Upper lobe of left lung (tissue), 6 donors: ENCODE results near the gene OCSTAMP. TPM values are rescaled to one million over a fixed set of nuclear protein-coding genes. Genes with fewer than 3 reads are reported as not detected.

Source experiments
- ATAC-seq, 2 donors: fragments of 200-7000 bp; cut with Tn5 transposase; one replicate each; pipeline ENCODE4 v1.9.1; 2022; ENCODE audit warnings: mild to moderate bottlenecking in 2 of 2, moderate library complexity in 2 of 2; ENCODE audit not compliant: low FRiP score in 2 of 2
- DNase-seq, 2 donors: peaks; one replicate each; pipeline ENCODE4 v3.0.0-alpha.2; 2019 to 2020
- H3K27ac ChIP-seq, 4 donors: fragments of 200-600 bp; sonication (generic); one replicate each; pipeline ENCODE4 v1.5.1; 2016 to 2019
- H3K27me3 ChIP-seq, 4 donors: fragments of 200-600 bp; sonication (generic); one replicate each; pipeline ENCODE4 v1.5.1; 2017 to 2019
- H3K36me3 ChIP-seq, 4 donors: fragments of 200-600 bp; sonication (generic); one replicate each; pipeline ENCODE4 v1.5.1; 2016 to 2019
- H3K4me1 ChIP-seq, 4 donors: fragments of 200-600 bp; sonication (generic); one replicate each; pipeline ENCODE4 v1.5.1; 2018 to 2019
- H3K4me3 ChIP-seq, 4 donors: fragments of 200-600 bp; sonication (generic); one replicate each; pipeline ENCODE4 v1.5.1; 2017 to 2019; ENCODE audit warnings: mild to moderate bottlenecking in 2 of 4, moderate library complexity in 1 of 4
- H3K9me3 ChIP-seq, 4 donors: fragments of 200-600 bp; sonication (generic); one replicate each; pipeline ENCODE4 v1.5.1; 2018 to 2019
- CTCF ChIP-seq, 6 experiments: fragments of 450-650 bp in 4 of 6; fragments of 200-600 bp in 2 of 6; sonication (generic) in 2 of 6; IDR thresholded peaks; one replicate each; pipeline ENCODE4 v1.5.1; 2016 to 2019; ENCODE audit warnings: antibody characterized with exemption in 6 of 6
- EP300 ChIP-seq, 4 donors: sonication (generic); formaldehyde crosslinking; IDR thresholded peaks; one replicate each; pipeline ENCODE4 v1.5.1; 2017; ENCODE audit warnings: antibody characterized with exemption in 4 of 4, control low read depth in 2 of 4
- POLR2A ChIP-seq, 4 donors: fragments of 450-650 bp; IDR thresholded peaks; one replicate each; pipeline ENCODE4 v1.5.1; 2016 to 2017; ENCODE audit warnings: antibody characterized with exemption in 4 of 4, mild to moderate bottlenecking in 2 of 4
- POLR2AphosphoS5 ChIP-seq, 2 donors: sonication (generic); formaldehyde crosslinking; IDR thresholded peaks; one replicate each; pipeline ENCODE4 v1.5.1; 2017; ENCODE audit warnings: antibody characterized with exemption in 2 of 2
- WGBS, 2 donors: methylation state at CpG; one replicate each; pipeline ENCODE4 v1.1.5; 2017 to 2018; 5-methylcytosine and 5-hydroxymethylcytosine counted together
- total RNA-seq, 6 donors: library from RNA; depleted of rRNA in 4 of 6; stranded (reverse); fragments of >200 nt in 4 of 6; gene quantifications; one replicate each; pipeline versions ENCODE4 v1.1.0 to v1.2.1, GENCODE V29; 2016 to 2021
- donor health status: DM: no; HTN: no; CAD: no; lungs with moderate emphysema.
- donor health status: DM: no; HTN: yes; CAD: no; lungs with severe emphysema.

OCSTAMP gene
- total RNA-seq, 6 donors from 2014 or later: not detected

- ATAC-seq: no peak
- Histone ChIP-seq H3K4me1 (peaks cover 0 to 12% (median 5%) of the 10 kb centered on the region in 4 donors), H3K4me3 (no peak overlapping the region), H3K27ac (no peak overlapping the region), H3K36me3 (no peaks in the 10 kb centered on the region), H3K27me3 (no peaks in the 10 kb centered on the region), H3K9me3 (no peaks in the 10 kb centered on the region)
- no peak for TF ChIP-seq POLR2A (IDR thresholded peaks at IDR 0.05)
- no peak for TF ChIP-seq EP300 (IDR thresholded peaks at IDR 0.05)
- TF ChIP-seq CTCF (IDR thresholded peaks at IDR 0.05): no peak
- TF ChIP-seq POLR2AphosphoS5 (IDR thresholded peaks at IDR 0.05): no peak
- 70 to 72% methylated on average over 6 of the region's 6 CpGs for WGBS, 2 donors
- no peak for DNase-seq
Observed at GRCh38 chr20:46546936-46547335, 3.5 kb downstream of the OCSTAMP start.

DNA sequence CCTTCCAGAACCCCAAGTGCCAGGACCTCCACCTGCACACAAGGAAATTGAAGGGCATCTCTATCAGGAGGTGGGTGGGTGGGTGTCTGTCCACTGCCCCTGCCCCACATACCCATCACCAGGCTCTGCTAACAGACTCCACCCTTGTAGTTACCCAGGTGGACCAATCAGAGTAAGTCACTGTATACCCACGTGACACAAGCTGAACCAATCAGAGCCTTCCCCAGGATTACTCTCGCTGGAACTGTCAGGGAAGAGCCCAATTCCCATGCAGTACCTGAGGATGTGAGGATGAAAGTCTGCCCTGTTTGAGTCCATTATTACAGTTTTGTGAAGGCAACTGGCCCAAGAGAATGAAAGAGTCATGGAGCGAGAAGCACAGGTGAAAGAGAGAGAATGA lies 4.2 kb downstream of the OCSTAMP start:
- Histone ChIP-seq H3K4me1 (peaks cover 0 to 12% (median 5%) of the 10 kb centered on the region in 4 donors), H3K36me3 (no peaks in the 10 kb centered on the region), H3K27ac (no peak overlapping the region), H3K4me3 (no peak overlapping the region), H3K27me3 (no peaks in the 10 kb centered on the region), H3K9me3 (no peaks in the 10 kb centered on the region)
- no peak for DNase-seq
- TF ChIP-seq CTCF (IDR thresholded peaks at IDR 0.05): no peak
- TF ChIP-seq EP300 (IDR thresholded peaks at IDR 0.05): no peak
- no peak for TF ChIP-seq POLR2A (IDR thresholded peaks at IDR 0.05)
- no peak for TF ChIP-seq POLR2AphosphoS5 (IDR thresholded peaks at IDR 0.05)
- WGBS, 2 donors: 89% methylated on average over 3 of the region's 3 CpGs
- no peak for ATAC-seq

- Histone ChIP-seq H3K4me3 (no peak overlapping the region), H3K36me3 (no peaks in the 10 kb centered on the region), H3K9me3 (no peaks in the 10 kb centered on the region), H3K4me1 (peaks cover 0 to 12% (median 5%) of the 10 kb centered on the region in 4 donors), H3K27me3 (no peaks in the 10 kb centered on the region), H3K27ac (no peak overlapping the region)
- ATAC-seq (peak in 1 of 2 donors; percentile 19), DNase-seq (peak in 1 of 2 donors; percentile 73)
- TF ChIP-seq CTCF (IDR thresholded peaks at IDR 0.05): no peak
- no peak for TF ChIP-seq POLR2AphosphoS5 (IDR thresholded peaks at IDR 0.05)
- TF ChIP-seq EP300 (IDR thresholded peaks at IDR 0.05): no peak
- no peak for TF ChIP-seq POLR2A (IDR thresholded peaks at IDR 0.05)
- 86% methylated on average over 9 of the region's 9 CpGs; no CpG with 5 or more reads in 1 of the 2 donors for WGBS, 2 donors
Observed at GRCh38 chr20:46545827-46546138, 4.7 kb downstream of the OCSTAMP start.

DNA sequence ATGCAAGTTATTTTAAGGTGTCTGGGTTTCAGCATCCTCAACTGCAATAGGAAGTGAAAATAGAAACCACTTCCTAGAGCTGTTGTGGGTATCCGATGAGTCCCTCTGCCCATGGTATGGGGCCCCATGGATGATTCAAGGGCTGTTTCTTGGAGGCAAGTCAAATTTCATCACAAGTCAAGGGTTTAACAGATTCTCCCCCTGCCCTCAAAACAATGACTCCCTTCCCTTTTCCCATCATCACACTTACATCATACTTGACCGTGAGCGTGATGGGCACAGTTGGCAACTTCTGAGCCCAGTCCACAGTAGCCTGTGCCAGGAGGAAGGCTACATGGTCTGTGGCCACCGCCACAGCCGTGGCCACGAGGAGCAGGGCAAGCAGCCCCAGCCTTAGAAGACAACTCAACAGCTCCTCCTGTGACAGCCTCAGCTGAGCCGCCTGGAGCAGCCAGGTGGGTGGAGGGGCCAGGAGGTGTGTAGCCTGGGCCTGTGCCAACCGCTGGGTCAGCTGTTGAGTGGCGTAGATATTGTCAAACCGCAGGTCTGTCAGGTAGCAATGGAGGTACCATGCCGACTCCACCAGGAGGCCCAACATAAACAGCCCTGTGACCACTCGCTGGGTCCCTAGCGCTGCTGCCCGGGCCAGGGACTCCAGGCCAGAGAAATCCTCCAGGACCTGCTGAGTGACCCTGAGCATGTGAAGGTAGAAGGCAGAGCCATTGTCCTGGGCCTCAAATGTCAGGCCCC lies 5.2 kb downstream of the OCSTAMP start:
- H3K9me3 ChIP-seq: no peaks in the 10 kb centered on the region
- 43 to 75% methylated on average over 7 to 11 of the region's 14 CpGs for WGBS, 2 donors
- TF ChIP-seq CTCF (IDR thresholded peaks at IDR 0.05) (no peak), POLR2A (IDR thresholded peaks at IDR 0.05) (no peak), POLR2AphosphoS5 (IDR thresholded peaks at IDR 0.05) (no peak), EP300 (IDR thresholded peaks at IDR 0.05) (no peak)
- ATAC-seq (peak; percentile 12 to 35), DNase-seq (peak in 1 of 2 donors; percentile 61)
- H3K36me3 ChIP-seq: no peaks in the 10 kb centered on the region
- H3K27ac ChIP-seq: no peak overlapping the region
- H3K4me1 ChIP-seq: peaks cover 0 to 12% (median 5%) of the 10 kb centered on the region in 4 donors
- H3K27me3 ChIP-seq: no peaks in the 10 kb centered on the region
- no peak overlapping the region for H3K4me3 ChIP-seq

DNA sequence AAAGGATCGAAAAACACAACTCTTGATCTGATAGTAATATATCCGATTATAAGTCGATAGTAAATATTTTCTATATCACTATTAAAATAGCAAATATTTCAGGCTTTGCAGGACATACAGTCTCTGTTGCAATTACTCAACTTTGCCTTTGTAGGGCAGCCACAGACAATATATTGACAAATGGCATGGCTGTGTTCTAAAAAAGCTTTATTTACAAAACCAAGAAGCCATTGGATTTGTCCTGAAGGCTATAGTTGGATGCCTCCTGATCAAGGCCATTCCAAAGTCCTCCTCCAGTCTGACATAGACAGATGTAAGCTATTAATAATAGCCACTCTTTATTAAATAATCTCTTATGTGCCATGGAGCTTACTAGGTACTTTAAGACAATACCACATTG lies 5.9 kb downstream of the OCSTAMP start:
- no peaks in the 10 kb centered on the region for H3K9me3 ChIP-seq
- no peak overlapping the region for H3K4me3 ChIP-seq
- H3K4me1 ChIP-seq: peaks cover 0 to 12% (median 5%) of the 10 kb centered on the region in 4 donors
- ATAC-seq (no peak), DNase-seq (no peak)
- no peak overlapping the region for H3K27ac ChIP-seq
- H3K27me3 ChIP-seq: no peaks in the 10 kb centered on the region
- TF ChIP-seq EP300 (IDR thresholded peaks at IDR 0.05): no peak
- TF ChIP-seq CTCF (IDR thresholded peaks at IDR 0.05): no peak
- no peak for TF ChIP-seq POLR2A (IDR thresholded peaks at IDR 0.05)
- TF ChIP-seq POLR2AphosphoS5 (IDR thresholded peaks at IDR 0.05): no peak
- no peaks in the 10 kb centered on the region for H3K36me3 ChIP-seq
- 90 to 93% methylated on average over 3 of the region's 3 CpGs for WGBS, 2 donors
